ENCODE data around the gene WDR5.

GRCh38 chr9:134130503-134131375, 5.1 kb upstream of the WDR5 start:
- TF ChIP-seq CTCF (IDR thresholded peaks at IDR 0.05) (no peak), POLR2A (IDR thresholded peaks at IDR 0.05) (no peak), EP300 (IDR thresholded peaks at IDR 0.05) (no peak)

All from ovary (tissue), 3 donors.